ENCODE measurements around the gene P2RY14. TPM values are rescaled to one million over a fixed set of nuclear protein-coding genes. Genes with fewer than 3 reads are reported as not detected.
A peak's percentile ranks its signal among the peaks of the same experiment; 100 is the strongest.

P2RY14 gene
- total and polyA plus RNA-seq, 2 experiments from 2014 or later, result 0.95 TPM; not detected in 1

GRCh38 chr3:151183265-151183671, 95.1 kb downstream of the P2RY14 start:
- peaks cover 17% of the 10 kb centered on the region for H3K4me1 Mint-ChIP-seq
- TF ChIP-seq, protein P1, sequence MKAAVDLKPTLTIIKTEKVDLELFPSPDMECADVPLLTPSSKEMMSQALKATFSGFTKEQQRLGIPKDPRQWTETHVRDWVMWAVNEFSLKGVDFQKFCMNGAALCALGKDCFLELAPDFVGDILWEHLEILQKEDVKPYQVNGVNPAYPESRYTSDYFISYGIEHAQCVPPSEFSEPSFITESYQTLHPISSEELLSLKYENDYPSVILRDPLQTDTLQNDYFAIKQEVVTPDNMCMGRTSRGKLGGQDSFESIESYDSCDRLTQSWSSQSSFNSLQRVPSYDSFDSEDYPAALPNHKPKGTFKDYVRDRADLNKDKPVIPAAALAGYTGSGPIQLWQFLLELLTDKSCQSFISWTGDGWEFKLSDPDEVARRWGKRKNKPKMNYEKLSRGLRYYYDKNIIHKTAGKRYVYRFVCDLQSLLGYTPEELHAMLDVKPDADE (IDR thresholded peaks at IDR 0.05), result no peak
- no peak for TF ChIP-seq EZH2 (IDR thresholded peaks at IDR 0.05; ENCODE audit: low read depth, unreplicated experiment)
- TF ChIP-seq, protein P2, sequence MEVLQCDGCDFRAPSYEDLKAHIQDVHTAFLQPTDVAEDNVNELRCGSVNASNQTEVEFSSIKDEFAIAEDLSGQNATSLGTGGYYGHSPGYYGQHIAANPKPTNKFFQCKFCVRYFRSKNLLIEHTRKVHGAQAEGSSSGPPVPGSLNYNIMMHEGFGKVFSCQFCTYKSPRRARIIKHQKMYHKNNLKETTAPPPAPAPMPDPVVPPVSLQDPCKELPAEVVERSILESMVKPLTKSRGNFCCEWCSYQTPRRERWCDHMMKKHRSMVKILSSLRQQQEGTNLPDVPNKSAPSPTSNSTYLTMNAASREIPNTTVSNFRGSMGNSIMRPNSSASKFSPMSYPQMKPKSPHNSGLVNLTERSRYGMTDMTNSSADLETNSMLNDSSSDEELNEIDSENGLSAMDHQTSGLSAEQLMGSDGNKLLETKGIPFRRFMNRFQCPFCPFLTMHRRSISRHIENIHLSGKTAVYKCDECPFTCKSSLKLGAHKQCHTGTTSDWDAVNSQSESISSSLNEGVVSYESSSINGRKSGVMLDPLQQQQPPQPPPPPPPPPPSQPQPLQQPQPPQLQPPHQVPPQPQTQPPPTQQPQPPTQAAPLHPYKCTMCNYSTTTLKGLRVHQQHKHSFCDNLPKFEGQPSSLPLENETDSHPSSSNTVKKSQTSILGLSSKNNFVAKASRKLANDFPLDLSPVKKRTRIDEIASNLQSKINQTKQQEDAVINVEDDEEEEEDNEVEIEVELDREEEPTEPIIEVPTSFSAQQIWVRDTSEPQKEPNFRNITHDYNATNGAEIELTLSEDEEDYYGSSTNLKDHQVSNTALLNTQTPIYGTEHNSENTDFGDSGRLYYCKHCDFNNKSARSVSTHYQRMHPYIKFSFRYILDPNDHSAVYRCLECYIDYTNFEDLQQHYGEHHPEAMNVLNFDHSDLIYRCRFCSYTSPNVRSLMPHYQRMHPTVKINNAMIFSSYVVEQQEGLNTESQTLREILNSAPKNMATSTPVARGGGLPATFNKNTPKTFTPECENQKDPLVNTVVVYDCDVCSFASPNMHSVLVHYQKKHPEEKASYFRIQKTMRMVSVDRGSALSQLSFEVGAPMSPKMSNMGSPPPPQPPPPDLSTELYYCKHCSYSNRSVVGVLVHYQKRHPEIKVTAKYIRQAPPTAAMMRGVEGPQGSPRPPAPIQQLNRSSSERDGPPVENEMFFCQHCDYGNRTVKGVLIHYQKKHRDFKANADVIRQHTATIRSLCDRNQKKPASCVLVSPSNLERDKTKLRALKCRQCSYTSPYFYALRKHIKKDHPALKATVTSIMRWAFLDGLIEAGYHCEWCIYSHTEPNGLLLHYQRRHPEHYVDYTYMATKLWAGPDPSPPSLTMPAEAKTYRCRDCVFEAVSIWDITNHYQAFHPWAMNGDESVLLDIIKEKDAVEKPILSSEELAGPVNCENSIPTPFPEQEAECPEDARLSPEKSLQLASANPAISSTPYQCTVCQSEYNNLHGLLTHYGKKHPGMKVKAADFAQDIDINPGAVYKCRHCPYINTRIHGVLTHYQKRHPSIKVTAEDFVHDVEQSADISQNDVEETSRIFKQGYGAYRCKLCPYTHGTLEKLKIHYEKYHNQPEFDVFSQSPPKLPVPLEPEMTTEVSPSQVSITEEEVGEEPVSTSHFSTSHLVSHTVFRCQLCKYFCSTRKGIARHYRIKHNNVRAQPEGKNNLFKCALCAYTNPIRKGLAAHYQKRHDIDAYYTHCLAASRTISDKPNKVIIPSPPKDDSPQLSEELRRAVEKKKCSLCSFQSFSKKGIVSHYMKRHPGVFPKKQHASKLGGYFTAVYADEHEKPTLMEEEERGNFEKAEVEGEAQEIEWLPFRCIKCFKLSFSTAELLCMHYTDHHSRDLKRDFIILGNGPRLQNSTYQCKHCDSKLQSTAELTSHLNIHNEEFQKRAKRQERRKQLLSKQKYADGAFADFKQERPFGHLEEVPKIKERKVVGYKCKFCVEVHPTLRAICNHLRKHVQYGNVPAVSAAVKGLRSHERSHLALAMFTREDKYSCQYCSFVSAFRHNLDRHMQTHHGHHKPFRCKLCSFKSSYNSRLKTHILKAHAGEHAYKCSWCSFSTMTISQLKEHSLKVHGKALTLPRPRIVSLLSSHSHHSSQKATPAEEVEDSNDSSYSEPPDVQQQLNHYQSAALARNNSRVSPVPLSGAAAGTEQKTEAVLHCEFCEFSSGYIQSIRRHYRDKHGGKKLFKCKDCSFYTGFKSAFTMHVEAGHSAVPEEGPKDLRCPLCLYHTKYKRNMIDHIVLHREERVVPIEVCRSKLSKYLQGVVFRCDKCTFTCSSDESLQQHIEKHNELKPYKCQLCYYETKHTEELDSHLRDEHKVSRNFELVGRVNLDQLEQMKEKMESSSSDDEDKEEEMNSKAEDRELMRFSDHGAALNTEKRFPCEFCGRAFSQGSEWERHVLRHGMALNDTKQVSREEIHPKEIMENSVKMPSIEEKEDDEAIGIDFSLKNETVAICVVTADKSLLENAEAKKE (CRISPR knock-in tag; IDR thresholded peaks at IDR 0.05), result no peak
- TF ChIP-seq CTCF (conservative IDR thresholded peaks at IDR 0.05; ENCODE audit: low read depth in 2 of 2), result no peak
- TF ChIP-seq POLR2AphosphoS5 (IDR thresholded peaks at IDR 0.05; ENCODE audit: low read depth), result no peak
- no peak for TF ChIP-seq ZNF114 (CRISPR knock-in tag; IDR thresholded peaks at IDR 0.05)
- no peak for TF ChIP-seq CREB1 (CRISPR knock-in tag; IDR thresholded peaks at IDR 0.05; ENCODE audit: low read depth)
- no peak for TF ChIP-seq ZNF331 (CRISPR knock-in tag; IDR thresholded peaks at IDR 0.05; ENCODE audit: low read depth)
- TF ChIP-seq JUNB (IDR thresholded peaks at IDR 0.05; ENCODE audit: unreplicated experiment), result no peak
- no peak for TF ChIP-seq NANOG (IDR thresholded peaks at IDR 0.05; ENCODE audit: borderline replicate concordance)
- TF ChIP-seq EZH2phosphoT487 (IDR thresholded peaks at IDR 0.05; ENCODE audit: unreplicated experiment), result no peak
- Histone ChIP-seq H3K36me3 (ENCODE audit: insufficient read depth) (no peaks in the 10 kb centered on the region; the same call in 1 of the 2 replicates), H3K4me1 (ENCODE audit: insufficient read depth) (peaks cover 9% of the 10 kb centered on the region; the same call in 1 of the 2 replicates), H3K27ac (ENCODE audit: low read depth) (peak overlapping the region; percentile 65; the same call in 1 of the 2 replicates), H3F3A (replicated peaks; ENCODE audit: low read depth) (no peaks in the 10 kb centered on the region), H4K20me1 (replicated peaks; ENCODE audit: insufficient read depth) (no peaks in the 10 kb centered on the region), H3K27me3 (ENCODE audit: insufficient read depth) (no peaks in the 10 kb centered on the region), H3K4me3 (no peak overlapping the region), H3K4me2 (no peak overlapping the region), H2AFZ (no peak overlapping the region), H3K9me2 (ENCODE audit: insufficient read depth) (no peaks in the 10 kb centered on the region), H3K79me2 (replicated peaks; ENCODE audit: insufficient read depth) (no peaks in the 10 kb centered on the region)
- ATAC-seq (no peak), DNase-seq (ENCODE audit: low spot score) (no peak)
- no peak overlapping the region for H3K4me3 Mint-ChIP-seq
- H3K36me3 Mint-ChIP-seq (ENCODE audit: low read depth), result no peaks in the 10 kb centered on the region
- peak overlapping the region; percentile 10; the same call in 1 of the 2 replicates for H3K27ac Mint-ChIP-seq
- no peaks in the 10 kb centered on the region for H3K27me3 Mint-ChIP-seq (ENCODE audit: insufficient read depth, low read depth, poor library complexity)
- H3K9me3 Mint-ChIP-seq, result no peaks in the 10 kb centered on the region
